HepG2 (cell line): ENCODE data around the gene SCYGR2. TPM values are rescaled to one million over a fixed set of nuclear protein-coding genes. Genes with fewer than 3 reads are reported as not detected.

Experiments
- CHCHD3 ChIP-seq: sonication (generic); formaldehyde crosslinking; IDR thresholded peaks from 2 replicates; pipeline ENCODE4 v1.8.0; 2022; ENCODE audit warnings: mild to moderate bottlenecking, missing genetic modification reagents, moderate library complexity
- CHD4 ChIP-seq: fragments of 200-600 bp; sonication (generic); IDR thresholded peaks from 2 replicates; pipeline ENCODE4 v1.7.0; 2017; ENCODE audit warnings: mild to moderate bottlenecking, low read length, borderline replicate concordance
- CREM ChIP-seq, 2 experiments: sonication (generic) in 1 of 2; formaldehyde crosslinking in 1 of 2; IDR thresholded peaks; 2 replicates each; pipeline versions ENCODE4 v1.4.0 to v1.6.1; 2016 to 2020; ENCODE audit warnings: antibody characterized with exemption in 1 of 2, mild to moderate bottlenecking in 1 of 2, missing genetic modification reagents in 1 of 2
- EP300 ChIP-seq, 3 experiments: sonication (generic) in 1 of 3; formaldehyde crosslinking in 1 of 3; IDR thresholded peaks; 2 replicates each; pipeline versions ENCODE4 v1.5.1 to v1.6.1; 2011 to 2020; ENCODE audit warnings: low read depth in 2 of 3, low read length in 2 of 3, borderline replicate concordance in 1 of 3, improper control_type of control experiment in 1 of 3, mild to moderate bottlenecking in 1 of 3, missing genetic modification reagents in 1 of 3, moderate library complexity in 1 of 3
- HCFC1 ChIP-seq: fragments of 150-350 bp; IDR thresholded peaks from 2 replicates; pipeline ENCODE4 v1.6.1; 2014; ENCODE audit warnings: low read depth, low read length
- HDAC1 ChIP-seq: sonication (generic); formaldehyde crosslinking; IDR thresholded peaks from 2 replicates; pipeline ENCODE4 v1.5.1; 2020; ENCODE audit warnings: mild to moderate bottlenecking, missing genetic modification reagents
- KDM4B ChIP-seq: sonication (generic); formaldehyde crosslinking; IDR thresholded peaks from 2 replicates; pipeline ENCODE4 v1.4.0; 2020; ENCODE audit warnings: missing genetic modification reagents
- KLF11 ChIP-seq: IDR thresholded peaks from 2 replicates; pipeline ENCODE4 v1.6.1; 2016; ENCODE audit warnings: missing compliant biosample characterization
- MIXL1 ChIP-seq: IDR thresholded peaks from 2 replicates; pipeline ENCODE4 v1.6.1; 2016
- MTF2 ChIP-seq: sonication (generic); formaldehyde crosslinking; IDR thresholded peaks from 2 replicates; pipeline ENCODE4 v1.5.0; 2020; ENCODE audit warnings: missing genetic modification reagents, borderline replicate concordance
- NFIC ChIP-seq: IDR thresholded peaks from 2 replicates; pipeline ENCODE4 v1.6.1; 2012; ENCODE audit warnings: mild to moderate bottlenecking, low read length, inconsistent platforms
- NR1H2 ChIP-seq: sonication (generic); formaldehyde crosslinking; IDR thresholded peaks from 2 replicates; pipeline ENCODE4 v1.8.1; 2022; ENCODE audit warnings: low read depth, missing genetic modification reagents, borderline replicate concordance
- POLR2AphosphoS5 ChIP-seq: IDR thresholded peaks from 2 replicates; pipeline ENCODE4 v1.6.1; 2012; ENCODE audit warnings: low read depth, low read length
- RFXANK ChIP-seq: IDR thresholded peaks from 2 replicates; pipeline ENCODE4 v1.6.1; 2016
- TGIF2 ChIP-seq: IDR thresholded peaks from 2 replicates; pipeline ENCODE4 v1.6.1; 2016; ENCODE audit warnings: control low read depth, missing compliant biosample characterization
- TOE1 ChIP-seq: sonication (generic); formaldehyde crosslinking; IDR thresholded peaks from 2 replicates; pipeline ENCODE4 v1.4.0; 2020; ENCODE audit warnings: mild to moderate bottlenecking, missing genetic modification reagents
- ZNF124 ChIP-seq: sonication (generic); formaldehyde crosslinking; IDR thresholded peaks from 2 replicates; pipeline ENCODE4 v1.4.0; 2020; ENCODE audit warnings: missing genetic modification reagents
- ZNF274 ChIP-seq: sonication (generic); formaldehyde crosslinking; IDR thresholded peaks from 2 replicates; pipeline ENCODE4 v1.5.1; 2020; ENCODE audit warnings: mild to moderate bottlenecking, missing genetic modification reagents
- ZNF772 ChIP-seq: sonication (generic); formaldehyde crosslinking; IDR thresholded peaks from 2 replicates; pipeline ENCODE4 v1.5.0; 2020; ENCODE audit warnings: mild to moderate bottlenecking, missing genetic modification reagents
- polyA plus RNA-seq, 8 experiments: library from polyadenylated mRNA; depleted of rRNA in 3 of 8; stranded (reverse) in 7 of 8; unstranded in 1 of 8; fragments of >200 nt; fragmentation: Illumina TruSeq in 4 of 8; extraction: Trizol in 4 of 8; gene quantifications; 2 replicates each; pipeline versions ENCODE4 v1.2.1 to v1.2.3, GENCODE V29; 2011 to 2016; ENCODE audit warnings: low read depth in 4 of 8, missing spikeins in 1 of 8, mixed read lengths in 1 of 8; ENCODE audit not compliant: insufficient read depth in 1 of 8
- total RNA-seq, 5 experiments: library from RNA; depleted of rRNA; stranded (reverse); fragments of >200 nt; fragmentation: Illumina TruSeq; extraction: Trizol; gene quantifications; 2 replicates each; pipeline ENCODE4 v1.2.3, GENCODE V29; 2016; ENCODE audit warnings: low read depth in 1 of 5
- TF ChIP-seq, protein P1 (sequence below): IDR thresholded peaks from 2 replicates; pipeline ENCODE4 v1.6.1; 2012; ENCODE audit warnings: low read length, improper control_type of control experiment
- TF ChIP-seq, protein P2 (sequence below): IDR thresholded peaks from 2 replicates; pipeline ENCODE4 v1.6.1; 2016; ENCODE audit warnings: mild to moderate bottlenecking
- TF ChIP-seq, protein P3 (sequence below): sonication (generic); formaldehyde crosslinking; IDR thresholded peaks from 2 replicates; pipeline ENCODE4 v1.4.0; 2020; ENCODE audit warnings: mild to moderate bottlenecking, missing genetic modification reagents

SCYGR2 gene
- total and polyA plus RNA-seq, 2 of the 13 experiments (the other 11 are each of a cell fraction or from before 2014, with no cell fraction given), result not detected

DNA sequence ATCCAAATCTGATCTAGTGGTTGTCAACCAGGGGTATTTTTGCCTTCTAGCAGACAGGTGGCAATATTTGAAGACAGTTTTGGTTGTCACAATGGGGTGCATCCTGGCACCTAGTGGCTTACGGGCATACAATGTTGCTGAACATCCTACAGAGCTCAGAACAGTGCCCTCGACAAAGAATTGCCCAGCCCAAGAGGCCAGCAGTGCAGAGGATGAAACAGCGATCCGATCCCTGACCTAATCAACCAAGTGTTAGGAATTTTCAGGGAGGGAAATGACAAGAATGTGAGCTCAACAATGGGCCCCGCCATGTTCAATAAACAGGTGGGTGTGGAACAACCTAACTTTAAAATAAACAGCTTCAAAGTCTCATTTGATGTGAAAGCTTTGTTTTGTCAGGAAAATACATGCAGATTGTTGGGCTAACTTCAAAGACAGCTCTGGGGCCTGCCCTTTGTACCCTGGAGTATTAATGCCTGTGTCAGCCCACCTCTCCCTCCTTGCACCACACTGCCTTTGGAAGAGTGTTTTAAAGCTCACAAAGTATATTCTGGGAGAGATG, 45.4 kb downstream of the SCYGR2 start (continued):
- TF ChIP-seq ZNF772 (no peak), MTF2 (CRISPR knock-in tag) (no peak), TOE1 (CRISPR knock-in tag) (no peak), HCFC1 (no peak), POLR2AphosphoS5 (no peak), MIXL1 (CRISPR knock-in tag) (peak; percentile 53; the same call in 1 of the 2 replicates), CREM (IDR thresholded peaks at IDR 0.05) (peak; percentile 93), CREM (CRISPR knock-in tag; IDR thresholded peaks at IDR 0.05) (no peak), KLF11 (CRISPR knock-in tag) (0 out of 2 replicates have a peak, but pooled peaks have one; percentile 43), HDAC1 (CRISPR knock-in tag) (peak; percentile 44; the same call in 1 of the 2 replicates), NFIC (peak; percentile 92), CHD4 (0 out of 2 replicates have a peak, but pooled peaks have one; percentile 63), KDM4B (peak; percentile 16; the same call in 1 of the 2 replicates), CHCHD3 (CRISPR knock-in tag) (no peak), ZNF124 (CRISPR knock-in tag) (0 out of 2 replicates have a peak, but pooled peaks have one; percentile 18), RFXANK (CRISPR knock-in tag) (no peak), TGIF2 (CRISPR knock-in tag) (peak; percentile 70; the same call in 1 of the 2 replicates), EP300 (IDR thresholded peaks at IDR 0.05; ENCODE audit: low read depth in 2 of 2, low read length in 2 of 2) (peak; percentile 60 to 96; a peak in 3 of 4 replicates), EP300 (CRISPR knock-in tag; IDR thresholded peaks at IDR 0.05; ENCODE audit: borderline replicate concordance) (peak; percentile 92; the same call in 1 of the 2 replicates), NR1H2 (CRISPR knock-in tag) (no peak), ZNF274 (CRISPR knock-in tag) (no peak)
- TF ChIP-seq, protein P1, sequence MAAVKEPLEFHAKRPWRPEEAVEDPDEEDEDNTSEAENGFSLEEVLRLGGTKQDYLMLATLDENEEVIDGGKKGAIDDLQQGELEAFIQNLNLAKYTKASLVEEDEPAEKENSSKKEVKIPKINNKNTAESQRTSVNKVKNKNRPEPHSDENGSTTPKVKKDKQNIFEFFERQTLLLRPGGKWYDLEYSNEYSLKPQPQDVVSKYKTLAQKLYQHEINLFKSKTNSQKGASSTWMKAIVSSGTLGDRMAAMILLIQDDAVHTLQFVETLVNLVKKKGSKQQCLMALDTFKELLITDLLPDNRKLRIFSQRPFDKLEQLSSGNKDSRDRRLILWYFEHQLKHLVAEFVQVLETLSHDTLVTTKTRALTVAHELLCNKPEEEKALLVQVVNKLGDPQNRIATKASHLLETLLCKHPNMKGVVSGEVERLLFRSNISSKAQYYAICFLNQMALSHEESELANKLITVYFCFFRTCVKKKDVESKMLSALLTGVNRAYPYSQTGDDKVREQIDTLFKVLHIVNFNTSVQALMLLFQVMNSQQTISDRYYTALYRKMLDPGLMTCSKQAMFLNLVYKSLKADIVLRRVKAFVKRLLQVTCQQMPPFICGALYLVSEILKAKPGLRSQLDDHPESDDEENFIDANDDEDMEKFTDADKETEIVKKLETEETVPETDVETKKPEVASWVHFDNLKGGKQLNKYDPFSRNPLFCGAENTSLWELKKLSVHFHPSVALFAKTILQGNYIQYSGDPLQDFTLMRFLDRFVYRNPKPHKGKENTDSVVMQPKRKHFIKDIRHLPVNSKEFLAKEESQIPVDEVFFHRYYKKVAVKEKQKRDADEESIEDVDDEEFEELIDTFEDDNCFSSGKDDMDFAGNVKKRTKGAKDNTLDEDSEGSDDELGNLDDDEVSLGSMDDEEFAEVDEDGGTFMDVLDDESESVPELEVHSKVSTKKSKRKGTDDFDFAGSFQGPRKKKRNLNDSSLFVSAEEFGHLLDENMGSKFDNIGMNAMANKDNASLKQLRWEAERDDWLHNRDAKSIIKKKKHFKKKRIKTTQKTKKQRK, result no peak
- TF ChIP-seq, protein P2, sequence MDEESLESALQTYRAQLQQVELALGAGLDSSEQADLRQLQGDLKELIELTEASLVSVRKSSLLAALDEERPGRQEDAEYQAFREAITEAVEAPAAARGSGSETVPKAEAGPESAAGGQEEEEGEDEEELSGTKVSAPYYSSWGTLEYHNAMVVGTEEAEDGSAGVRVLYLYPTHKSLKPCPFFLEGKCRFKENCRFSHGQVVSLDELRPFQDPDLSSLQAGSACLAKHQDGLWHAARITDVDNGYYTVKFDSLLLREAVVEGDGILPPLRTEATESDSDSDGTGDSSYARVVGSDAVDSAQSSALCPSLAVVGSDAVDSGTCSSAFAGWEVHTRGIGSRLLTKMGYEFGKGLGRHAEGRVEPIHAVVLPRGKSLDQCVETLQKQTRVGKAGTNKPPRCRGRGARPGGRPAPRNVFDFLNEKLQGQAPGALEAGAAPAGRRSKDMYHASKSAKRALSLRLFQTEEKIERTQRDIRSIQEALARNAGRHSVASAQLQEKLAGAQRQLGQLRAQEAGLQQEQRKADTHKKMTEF (CRISPR knock-in tag), result peak; percentile 89
- TF ChIP-seq, protein P3, sequence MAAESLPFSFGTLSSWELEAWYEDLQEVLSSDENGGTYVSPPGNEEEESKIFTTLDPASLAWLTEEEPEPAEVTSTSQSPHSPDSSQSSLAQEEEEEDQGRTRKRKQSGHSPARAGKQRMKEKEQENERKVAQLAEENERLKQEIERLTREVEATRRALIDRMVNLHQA (CRISPR knock-in tag), result no peak
- TF ChIP-seq, all 625 proteins: peak for 155
